ENCODE results near the gene KIF14. TPM values are rescaled to one million over a fixed set of nuclear protein-coding genes. Genes with fewer than 3 reads are reported as not detected.
"Not testable (repeated sequence)": the region's sequence is repeated elsewhere in the genome, so short reads cannot be mapped to it uniquely, and the experiment has no call there.

Gene KIF14
- total RNA-seq, 1 experiment from 2014 or later: 20.7 TPM

DNA sequence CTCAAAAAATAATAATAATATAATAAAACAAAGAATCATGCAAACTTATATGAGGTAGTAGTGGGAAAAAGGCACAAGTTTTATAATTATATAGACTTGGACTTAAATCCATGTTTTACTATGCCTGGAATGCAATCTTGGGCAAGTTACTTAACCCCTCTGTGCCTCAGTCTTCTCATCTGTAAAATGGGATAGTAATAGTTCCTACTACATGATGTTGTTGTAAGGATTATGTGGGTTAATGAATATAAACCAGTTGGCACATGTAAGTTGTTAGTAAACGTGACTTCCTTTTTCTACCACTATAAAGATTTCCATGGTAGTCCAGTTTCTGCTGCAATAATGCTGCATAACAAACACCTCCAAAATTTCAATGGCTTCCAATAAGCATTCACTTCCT is 10.8 kb upstream of the KIF14 start:
- DNase-seq: no peak
- Mint-ChIP-seq H3K4me1 (ENCODE audit: low read depth, unreplicated experiment) (peaks cover 9% of the 10 kb centered on the region), H3K27ac (ENCODE audit: unreplicated experiment) (no peak overlapping the region), H3K27me3 (ENCODE audit: unreplicated experiment) (no peaks in the 10 kb centered on the region), H3K4me3 (ENCODE audit: low read depth, unreplicated experiment) (no peak overlapping the region), H3K9me3 (ENCODE audit: low read depth, unreplicated experiment) (no peaks in the 10 kb centered on the region), H3K36me3 (ENCODE audit: insufficient read depth, unreplicated experiment) (no peaks in the 10 kb centered on the region)
- TF ChIP-seq, protein P1, sequence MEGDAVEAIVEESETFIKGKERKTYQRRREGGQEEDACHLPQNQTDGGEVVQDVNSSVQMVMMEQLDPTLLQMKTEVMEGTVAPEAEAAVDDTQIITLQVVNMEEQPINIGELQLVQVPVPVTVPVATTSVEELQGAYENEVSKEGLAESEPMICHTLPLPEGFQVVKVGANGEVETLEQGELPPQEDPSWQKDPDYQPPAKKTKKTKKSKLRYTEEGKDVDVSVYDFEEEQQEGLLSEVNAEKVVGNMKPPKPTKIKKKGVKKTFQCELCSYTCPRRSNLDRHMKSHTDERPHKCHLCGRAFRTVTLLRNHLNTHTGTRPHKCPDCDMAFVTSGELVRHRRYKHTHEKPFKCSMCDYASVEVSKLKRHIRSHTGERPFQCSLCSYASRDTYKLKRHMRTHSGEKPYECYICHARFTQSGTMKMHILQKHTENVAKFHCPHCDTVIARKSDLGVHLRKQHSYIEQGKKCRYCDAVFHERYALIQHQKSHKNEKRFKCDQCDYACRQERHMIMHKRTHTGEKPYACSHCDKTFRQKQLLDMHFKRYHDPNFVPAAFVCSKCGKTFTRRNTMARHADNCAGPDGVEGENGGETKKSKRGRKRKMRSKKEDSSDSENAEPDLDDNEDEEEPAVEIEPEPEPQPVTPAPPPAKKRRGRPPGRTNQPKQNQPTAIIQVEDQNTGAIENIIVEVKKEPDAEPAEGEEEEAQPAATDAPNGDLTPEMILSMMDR (IDR thresholded peaks at IDR 0.05; ENCODE audit: unreplicated experiment): no peak
- no TSS peak for BruUV-seq (replicated peaks)
- CTCF ChIA-PET: no interaction called here
- intact Hi-C loops (cut with micrococcal nuclease; ENCODE audit: unreplicated experiment): no loop called here

DNA sequence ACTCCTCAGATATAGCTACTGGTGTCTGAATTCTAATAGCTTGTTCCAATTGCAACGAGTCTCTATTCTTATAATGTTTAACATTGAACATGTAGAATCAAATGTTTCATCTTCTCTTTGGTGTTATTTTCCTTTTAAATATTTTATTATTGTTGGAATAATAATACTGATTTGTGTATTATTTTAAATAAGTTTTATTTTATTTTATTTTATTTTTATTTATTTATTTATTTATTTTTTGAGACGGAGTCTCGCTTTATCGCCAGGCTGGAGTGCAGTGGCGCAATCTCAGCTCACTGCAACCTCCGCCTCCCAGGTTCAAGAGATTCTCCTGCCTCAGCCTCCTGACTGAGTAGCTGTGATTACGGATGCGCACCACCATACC is 10.0 kb upstream of the KIF14 start:
- BruUV-seq (replicated peaks); DNase-seq; H3K4me3 Mint-ChIP-seq (ENCODE audit: low read depth, unreplicated experiment); H3K27ac Mint-ChIP-seq (ENCODE audit: unreplicated experiment); H3K9me3 Mint-ChIP-seq (ENCODE audit: low read depth, unreplicated experiment); intact Hi-C loops (cut with micrococcal nuclease; ENCODE audit: unreplicated experiment); H3K36me3 Mint-ChIP-seq (ENCODE audit: insufficient read depth, unreplicated experiment); H3K4me1 Mint-ChIP-seq (ENCODE audit: low read depth, unreplicated experiment); H3K27me3 Mint-ChIP-seq (ENCODE audit: unreplicated experiment): not testable (repeated sequence)
- CTCF ChIA-PET: interaction anchor here (0.6 to 1.0 kb wide), 2 partner anchors 8 to 22 kb away, joined by 3 to 4 read pairs; no protein-coding TSS in a partner anchor

DNA sequence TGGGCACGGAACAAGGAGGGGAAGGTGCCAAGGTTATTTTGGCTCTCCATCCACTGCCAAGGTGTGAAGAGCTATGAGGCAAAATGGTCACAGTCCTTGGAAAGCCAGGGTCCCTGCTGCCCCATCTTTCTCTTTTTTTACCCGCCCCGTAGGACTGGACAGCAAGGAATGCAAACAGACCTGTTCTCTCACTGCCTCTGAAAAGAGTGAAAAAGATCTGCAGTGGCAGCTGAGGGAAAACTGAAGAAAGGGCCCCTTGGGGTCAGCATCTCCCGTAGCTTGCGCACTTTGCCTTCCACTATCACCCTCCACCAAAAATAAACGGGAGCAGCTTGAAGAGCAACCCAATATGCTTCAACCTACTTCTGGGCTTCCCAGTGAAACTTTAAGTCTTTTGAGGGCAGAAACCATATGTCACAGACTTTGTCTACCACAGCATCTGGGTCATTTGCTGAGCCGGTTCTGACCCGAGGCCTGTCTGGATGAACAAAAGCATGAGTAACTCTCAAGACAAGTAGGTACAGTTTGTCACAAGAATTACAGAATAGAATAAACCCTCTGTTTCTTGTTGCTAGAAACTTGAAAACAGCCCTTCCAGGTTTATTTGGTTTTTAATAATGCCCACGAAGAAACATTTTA is 9.4 kb upstream of the KIF14 start:
- H3K4me1 Mint-ChIP-seq (ENCODE audit: low read depth, unreplicated experiment): peaks cover 9% of the 10 kb centered on the region
- no TSS peak for BruUV-seq (replicated peaks)
- intact Hi-C loops (cut with micrococcal nuclease; ENCODE audit: unreplicated experiment): no loop called here
- H3K27ac Mint-ChIP-seq (ENCODE audit: unreplicated experiment): no peak overlapping the region
- H3K36me3 Mint-ChIP-seq (ENCODE audit: insufficient read depth, unreplicated experiment): no peaks in the 10 kb centered on the region
- no peak overlapping the region for H3K4me3 Mint-ChIP-seq (ENCODE audit: low read depth, unreplicated experiment)
- no peak for DNase-seq
- TF ChIP-seq, protein P1 (IDR thresholded peaks at IDR 0.05; ENCODE audit: unreplicated experiment): no peak
- CTCF ChIA-PET: interaction anchor here (0.6 to 1.0 kb wide), 2 partner anchors 8 to 23 kb away, joined by 3 to 4 read pairs; no protein-coding TSS in a partner anchor
- no peaks in the 10 kb centered on the region for H3K27me3 Mint-ChIP-seq (ENCODE audit: unreplicated experiment)
- no peaks in the 10 kb centered on the region for H3K9me3 Mint-ChIP-seq (ENCODE audit: low read depth, unreplicated experiment)

DNA sequence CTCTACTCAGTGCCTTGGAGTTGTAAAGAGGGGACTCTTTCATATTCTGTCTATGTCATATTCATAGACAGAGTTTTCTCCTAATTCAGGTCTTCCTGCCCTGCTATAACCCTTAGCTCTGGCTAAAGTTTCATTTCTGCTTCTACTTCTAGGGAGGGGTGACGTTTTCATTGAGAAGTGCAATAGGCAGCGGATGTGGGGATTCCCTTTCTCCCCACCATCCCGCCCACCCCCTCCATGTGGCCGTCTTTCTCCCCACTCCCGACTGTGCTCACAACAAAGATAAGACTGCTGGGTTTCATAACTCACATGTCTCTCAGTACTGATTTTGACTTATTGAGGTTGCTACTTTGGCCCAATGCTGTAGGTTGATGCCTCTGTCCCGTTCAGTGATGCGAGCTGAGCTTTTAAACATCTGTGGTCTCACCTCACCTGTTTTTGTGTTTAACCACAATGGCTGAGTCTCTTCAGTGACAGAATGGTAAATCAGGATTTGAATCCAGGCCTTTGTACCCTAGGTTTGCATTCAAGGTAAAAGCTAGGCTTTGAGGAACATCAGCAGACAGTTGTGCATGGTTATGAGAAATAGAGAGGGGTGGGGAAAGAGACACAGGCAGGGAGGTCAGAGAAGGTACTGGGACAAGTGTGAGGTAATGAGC is 7.8 kb upstream of the KIF14 start:
- no peak overlapping the region for H3K4me3 Mint-ChIP-seq (ENCODE audit: low read depth, unreplicated experiment)
- TF ChIP-seq, protein P1 (IDR thresholded peaks at IDR 0.05; ENCODE audit: unreplicated experiment): no peak
- H3K36me3 Mint-ChIP-seq (ENCODE audit: insufficient read depth, unreplicated experiment): no peaks in the 10 kb centered on the region
- H3K27me3 Mint-ChIP-seq (ENCODE audit: unreplicated experiment): no peaks in the 10 kb centered on the region
- no peak overlapping the region for H3K27ac Mint-ChIP-seq (ENCODE audit: unreplicated experiment)
- peaks cover 9% of the 10 kb centered on the region for H3K4me1 Mint-ChIP-seq (ENCODE audit: low read depth, unreplicated experiment)
- H3K9me3 Mint-ChIP-seq (ENCODE audit: low read depth, unreplicated experiment): no peaks in the 10 kb centered on the region
- no TSS peak for BruUV-seq (replicated peaks)
- intact Hi-C loops (cut with micrococcal nuclease; ENCODE audit: unreplicated experiment): no loop called here
- DNase-seq: no peak
- CTCF ChIA-PET: no interaction called here
